ENCODE measurements around the gene PSMG1. TPM values are rescaled to one million over a fixed set of nuclear protein-coding genes. Genes with fewer than 3 reads are reported as not detected.

Gene PSMG1
- total RNA-seq, 1 donor: 61.2 TPM

DNA sequence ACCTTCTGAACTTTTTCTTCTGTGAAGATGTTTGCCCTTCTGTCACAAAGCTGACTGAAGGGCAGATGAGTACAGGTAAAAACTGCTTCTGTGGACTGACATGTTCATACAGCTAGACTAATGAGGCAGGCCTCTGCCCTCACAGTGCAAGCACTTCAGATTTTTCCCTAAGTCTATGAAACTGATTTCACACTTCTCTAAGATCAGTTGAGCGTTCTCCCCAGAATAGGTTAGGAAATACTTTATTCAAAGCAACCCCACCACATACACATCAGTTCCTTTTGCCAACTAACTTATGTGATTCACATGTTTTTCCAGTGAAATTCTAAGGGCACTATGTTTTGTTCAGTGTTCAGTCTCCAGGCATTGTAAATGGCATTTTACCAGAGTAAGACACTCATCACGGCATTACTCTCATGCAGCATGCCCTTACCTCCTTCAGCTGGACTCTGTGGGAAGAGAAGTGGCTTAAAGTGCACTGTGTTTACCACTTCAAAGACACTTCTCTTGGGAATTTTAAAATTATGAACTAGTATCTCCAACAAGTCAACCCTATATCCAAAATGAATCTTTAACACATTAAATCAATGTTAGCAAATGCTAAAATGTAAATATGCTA is 5.4 kb upstream of the PSMG1 start:
- no peaks in the 10 kb centered on the region for H4K20me1 ChIP-seq (ENCODE audit: insufficient read depth, low read length)
- peaks cover 42% of the 10 kb centered on the region for H3K4me1 ChIP-seq (ENCODE audit: insufficient read depth, low read length)
- H3K4me2 ChIP-seq (ENCODE audit: insufficient read depth, low read length): no peak overlapping the region
- DNase-seq (ENCODE audit: insufficient read length, low spot score, missing footprints): no peak
- H3K79me2 ChIP-seq (ENCODE audit: insufficient read depth, low read length): no peaks in the 10 kb centered on the region
- H3K27ac ChIP-seq (ENCODE audit: low read depth, low read length): peak overlapping the region; percentile 93
- TF ChIP-seq, protein P1, sequence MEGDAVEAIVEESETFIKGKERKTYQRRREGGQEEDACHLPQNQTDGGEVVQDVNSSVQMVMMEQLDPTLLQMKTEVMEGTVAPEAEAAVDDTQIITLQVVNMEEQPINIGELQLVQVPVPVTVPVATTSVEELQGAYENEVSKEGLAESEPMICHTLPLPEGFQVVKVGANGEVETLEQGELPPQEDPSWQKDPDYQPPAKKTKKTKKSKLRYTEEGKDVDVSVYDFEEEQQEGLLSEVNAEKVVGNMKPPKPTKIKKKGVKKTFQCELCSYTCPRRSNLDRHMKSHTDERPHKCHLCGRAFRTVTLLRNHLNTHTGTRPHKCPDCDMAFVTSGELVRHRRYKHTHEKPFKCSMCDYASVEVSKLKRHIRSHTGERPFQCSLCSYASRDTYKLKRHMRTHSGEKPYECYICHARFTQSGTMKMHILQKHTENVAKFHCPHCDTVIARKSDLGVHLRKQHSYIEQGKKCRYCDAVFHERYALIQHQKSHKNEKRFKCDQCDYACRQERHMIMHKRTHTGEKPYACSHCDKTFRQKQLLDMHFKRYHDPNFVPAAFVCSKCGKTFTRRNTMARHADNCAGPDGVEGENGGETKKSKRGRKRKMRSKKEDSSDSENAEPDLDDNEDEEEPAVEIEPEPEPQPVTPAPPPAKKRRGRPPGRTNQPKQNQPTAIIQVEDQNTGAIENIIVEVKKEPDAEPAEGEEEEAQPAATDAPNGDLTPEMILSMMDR (IDR thresholded peaks at IDR 0.05; ENCODE audit: extremely low read depth, low read depth, low read length): no peak
- H3K27me3 ChIP-seq (ENCODE audit: insufficient read depth, low read length): no peaks in the 10 kb centered on the region
- H3K36me3 ChIP-seq (ENCODE audit: insufficient read depth, low read length): peaks cover 3% of the 10 kb centered on the region
- H3K4me3 ChIP-seq (ENCODE audit: insufficient read depth, low read length): no peak overlapping the region
- no peak overlapping the region for H2AFZ ChIP-seq (ENCODE audit: low read length)
- H3K9me3 ChIP-seq (ENCODE audit: low read depth, low read length): no peaks in the 10 kb centered on the region

DNA sequence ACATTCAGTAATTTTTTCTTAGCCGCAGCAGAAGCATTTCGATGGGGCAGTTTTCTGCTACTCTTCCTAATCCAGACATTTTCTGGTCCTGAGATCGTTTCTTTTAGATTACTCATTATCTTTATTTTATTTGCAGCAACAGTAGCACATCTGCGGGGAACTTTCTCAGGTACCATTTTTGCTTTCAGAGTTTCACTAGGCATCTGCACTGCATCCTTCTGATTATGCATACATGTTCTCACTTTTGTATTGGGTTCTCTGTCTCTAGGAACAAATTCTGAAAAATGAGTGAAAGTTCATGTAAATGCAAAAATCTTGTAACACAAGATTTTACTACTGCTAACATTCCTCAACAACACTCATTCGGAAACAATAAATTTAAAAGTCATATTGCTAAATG is 3.9 kb upstream of the PSMG1 start:
- TF ChIP-seq, protein P1 (IDR thresholded peaks at IDR 0.05; ENCODE audit: extremely low read depth, low read depth, low read length): no peak
- Histone ChIP-seq H3K4me3 (ENCODE audit: insufficient read depth, low read length) (no peak overlapping the region), H3K27ac (ENCODE audit: low read depth, low read length) (no peak overlapping the region), H4K20me1 (ENCODE audit: insufficient read depth, low read length) (peaks cover 2% of the 10 kb centered on the region), H3K79me2 (ENCODE audit: insufficient read depth, low read length) (peaks cover 10% of the 10 kb centered on the region), H3K9me3 (ENCODE audit: low read depth, low read length) (no peaks in the 10 kb centered on the region), H3K4me1 (ENCODE audit: insufficient read depth, low read length) (peaks cover 47% of the 10 kb centered on the region), H3K36me3 (ENCODE audit: insufficient read depth, low read length) (no peaks in the 10 kb centered on the region), H3K27me3 (ENCODE audit: insufficient read depth, low read length) (no peaks in the 10 kb centered on the region), H2AFZ (ENCODE audit: low read length) (no peak overlapping the region), H3K4me2 (ENCODE audit: insufficient read depth, low read length) (no peak overlapping the region)
- no peak for DNase-seq (ENCODE audit: insufficient read length, low spot score, missing footprints)

DNA sequence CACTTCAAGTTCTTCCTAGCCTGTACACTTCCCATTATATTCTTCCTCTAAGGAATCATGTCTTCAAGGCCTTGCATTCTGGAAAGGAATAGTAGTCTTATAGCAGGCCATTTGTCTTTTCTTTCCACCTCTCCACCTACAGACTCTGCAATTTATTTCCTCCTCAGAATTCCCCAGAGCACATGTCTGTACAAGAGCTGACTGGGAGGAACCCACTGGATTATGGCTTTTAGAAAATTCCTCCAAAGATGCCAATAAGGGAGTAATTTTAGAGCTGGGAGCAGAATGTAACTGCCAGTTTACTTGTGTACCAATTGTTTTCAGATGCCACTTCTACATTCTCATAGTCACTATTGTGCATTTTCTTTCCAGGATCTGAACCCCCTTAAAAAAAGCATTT is 3.4 kb upstream of the PSMG1 start:
- H4K20me1 ChIP-seq (ENCODE audit: insufficient read depth, low read length): peaks cover 4% of the 10 kb centered on the region
- TF ChIP-seq, protein P1 (IDR thresholded peaks at IDR 0.05; ENCODE audit: extremely low read depth, low read depth, low read length): no peak
- H3K27me3 ChIP-seq (ENCODE audit: insufficient read depth, low read length): no peaks in the 10 kb centered on the region
- no peak overlapping the region for H3K4me2 ChIP-seq (ENCODE audit: insufficient read depth, low read length)
- H2AFZ ChIP-seq (ENCODE audit: low read length): no peak overlapping the region
- peaks cover 51% of the 10 kb centered on the region for H3K4me1 ChIP-seq (ENCODE audit: insufficient read depth, low read length)
- H3K27ac ChIP-seq (ENCODE audit: low read depth, low read length): no peak overlapping the region
- H3K79me2 ChIP-seq (ENCODE audit: insufficient read depth, low read length): peaks cover 15% of the 10 kb centered on the region
- no peak for DNase-seq (ENCODE audit: insufficient read length, low spot score, missing footprints)
- no peaks in the 10 kb centered on the region for H3K36me3 ChIP-seq (ENCODE audit: insufficient read depth, low read length)
- H3K9me3 ChIP-seq (ENCODE audit: low read depth, low read length): no peaks in the 10 kb centered on the region
- no peak overlapping the region for H3K4me3 ChIP-seq (ENCODE audit: insufficient read depth, low read length)

DNA sequence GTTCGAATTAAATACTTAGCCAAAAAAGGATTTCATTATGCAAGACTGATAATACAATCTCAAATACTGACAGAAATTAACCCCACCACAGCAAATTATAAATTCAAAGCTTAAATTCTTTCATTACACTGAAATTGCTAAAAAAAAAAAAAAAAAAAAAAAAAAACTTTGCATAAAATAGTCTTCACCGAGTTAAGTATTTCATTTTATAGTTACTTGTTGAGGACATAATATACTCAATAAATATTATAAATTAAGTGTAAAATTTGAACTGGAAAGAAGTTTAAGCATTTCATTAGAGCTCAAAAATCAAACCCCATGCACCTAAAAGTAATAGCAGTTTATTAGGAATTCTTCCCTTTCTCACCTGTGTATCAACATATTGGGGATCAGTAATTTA is 1.9 kb upstream of the PSMG1 start:
- TF ChIP-seq, protein P1 (IDR thresholded peaks at IDR 0.05; ENCODE audit: extremely low read depth, low read depth, low read length): no peak
- Histone ChIP-seq H2AFZ (ENCODE audit: low read length) (no peak overlapping the region), H3K4me3 (ENCODE audit: insufficient read depth, low read length) (no peak overlapping the region), H3K27ac (ENCODE audit: low read depth, low read length) (no peak overlapping the region), H3K36me3 (ENCODE audit: insufficient read depth, low read length) (peaks cover 4% of the 10 kb centered on the region), H3K4me2 (ENCODE audit: insufficient read depth, low read length) (no peak overlapping the region), H3K4me1 (ENCODE audit: insufficient read depth, low read length) (peaks cover 42% of the 10 kb centered on the region), H3K27me3 (ENCODE audit: insufficient read depth, low read length) (no peaks in the 10 kb centered on the region), H3K9me3 (ENCODE audit: low read depth, low read length) (no peaks in the 10 kb centered on the region), H3K79me2 (ENCODE audit: insufficient read depth, low read length) (peaks cover 30% of the 10 kb centered on the region), H4K20me1 (ENCODE audit: insufficient read depth, low read length) (peaks cover 4% of the 10 kb centered on the region)
- no peak for DNase-seq (ENCODE audit: insufficient read length, low spot score, missing footprints)

All from osteoblast (primary cell).